Endometrial microvascular endothelial cells (primary cell): Measurements from ENCODE around the gene SFXN3. TPM values are rescaled to one million over a fixed set of nuclear protein-coding genes. Genes with fewer than 3 reads are reported as not detected.

ENCODE experiments used
- in situ Hi-C: cut with HindIII; loops from 2 replicates; pipeline ENCODE4 v1.10.0; 2017; ENCODE audit warnings: low sequenced_read_pairs, low pct_unique_long_range_greater_than_20kb; ENCODE audit errors: inconsistent ontology term
- total RNA-seq: library from RNA; depleted of rRNA; stranded (reverse); fragments of >200 nt; gene quantifications from one replicate; pipeline ENCODE4 v1.2.3, GENCODE V29; 2015; ENCODE audit errors: inconsistent ontology term

The SFXN3 gene
- total RNA-seq = 84.7 TPM

GRCh38 chr10:101031128-101031795 is at the start of gene SFXN3, which contains the start of gene PDZD7:
Gene SFXN3 (plus strand): TSS chr10:101031234. CDS start chr10:101034695, 3,461 bp downstream.
Gene PDZD7 (minus strand): TSS chr10:101031129. CDS start chr10:101030219, 910 bp downstream.
- in situ Hi-C loops = no loop called here

GRCh38 chr10:100982916-100983830 is 47.9 kb upstream of the SFXN3 start:
- in situ Hi-C loops = no loop called here

GRCh38 chr10:100983868-100984671 is 47.0 kb upstream of the SFXN3 start:
- in situ Hi-C loops = no loop called here

- in situ Hi-C loops = no loop called here
Measured at GRCh38 chr10:100984672-100985177, 46.3 kb upstream of the SFXN3 start.

GRCh38 chr10:100985336-100985735 is 45.7 kb upstream of the SFXN3 start:
- in situ Hi-C loops = no loop called here

- in situ Hi-C loops = no loop called here
Measured at GRCh38 chr10:100986623-100986951, 44.4 kb upstream of the SFXN3 start.

GRCh38 chr10:100986952-100987684 is 43.9 kb upstream of the SFXN3 start, which contains the start of the genes MRPL43 and TWNK:
Gene MRPL43 (minus strand): TSS chr10:100987497. CDS start chr10:100987443, 54 bp downstream.
Gene TWNK (plus strand): TSS chr10:100987543. CDS start chr10:100988211, 668 bp downstream.
- in situ Hi-C loops = no loop called here

GRCh38 chr10:100987685-100988049 is 43.4 kb upstream of the SFXN3 start:
- in situ Hi-C loops = no loop called here

- in situ Hi-C loops = no loop called here
Measured at GRCh38 chr10:100988166-100988565, 42.9 kb upstream of the SFXN3 start.

GRCh38 chr10:100989088-100989487 is 41.9 kb upstream of the SFXN3 start:
- in situ Hi-C loops = no loop called here

- in situ Hi-C loops = no loop called here
Measured at GRCh38 chr10:100993986-100994708, 36.9 kb upstream of the SFXN3 start.

- in situ Hi-C loops = no loop called here
Measured at GRCh38 chr10:100995181-100995580, 35.9 kb upstream of the SFXN3 start.

- in situ Hi-C loops = no loop called here
Measured at GRCh38 chr10:100996678-100997359, 34.2 kb upstream of the SFXN3 start.

GRCh38 chr10:100997360-100998182 is 33.5 kb upstream of the SFXN3 start:
- in situ Hi-C loops = no loop called here

- in situ Hi-C loops = no loop called here
Measured at GRCh38 chr10:100998183-100998990, 32.6 kb upstream of the SFXN3 start.
